Activated naive CD4-positive, alpha-beta T cell treated with anti-CD3 and anti-CD28 coated beads for 36 hours (primary cell): ENCODE results near the gene ADAMTS10. TPM values are rescaled to one million over a fixed set of nuclear protein-coding genes. Genes with fewer than 3 reads are reported as not detected.
"Not testable (repeated sequence)": the region's sequence is repeated elsewhere in the genome, so short reads cannot be mapped to it uniquely, and the experiment has no call there.

Experiments
- CTCF ChIA-PET: fragments of 350-600 bp; sonication (Branson Sonifier 250); formaldehyde crosslinking; loops from one replicate; lab custom pipeline; 2021; ENCODE audit warnings: antibody characterized with exemption; lab: Charles Lee
- DNase-seq: peaks from one replicate; pipeline ENCODE4 v3.0.0-alpha.2; 2020
- H3K27ac Mint-ChIP-seq: one replicate; pipeline ENCODE4 v1.8.0; 2021; ENCODE audit warnings: mild to moderate bottlenecking, mixed read lengths
- H3K27me3 Mint-ChIP-seq: one replicate; pipeline ENCODE4 v1.8.0; 2021; ENCODE audit warnings: low read depth, mixed read lengths
- H3K36me3 Mint-ChIP-seq: one replicate; pipeline ENCODE4 v1.8.0; 2021; ENCODE audit warnings: low read depth, mixed read lengths
- H3K4me1 Mint-ChIP-seq: one replicate; pipeline ENCODE4 v1.8.0; 2021; ENCODE audit warnings: low read depth, mixed read lengths
- H3K4me3 Mint-ChIP-seq: one replicate; pipeline ENCODE4 v1.8.0; 2021; ENCODE audit warnings: mild to moderate bottlenecking, moderate library complexity, mixed read lengths
- H3K9me3 Mint-ChIP-seq: one replicate; pipeline ENCODE4 v1.8.0; 2021; ENCODE audit warnings: mixed read lengths
- intact Hi-C: fragments of 100-400 bp; cut with micrococcal nuclease; formaldehyde crosslinking; loops from one replicate; pipeline ENCODE4 v1.15.1; 2023
- total RNA-seq, 2 experiments: library from RNA; stranded (reverse); gene quantifications; one replicate each; pipeline ENCODE4 v1.2.3, GENCODE V29; 2021

Gene ADAMTS10
- total RNA-seq, 2 experiments from 2014 or later, result 3.3 to 3.5 TPM

DNA sequence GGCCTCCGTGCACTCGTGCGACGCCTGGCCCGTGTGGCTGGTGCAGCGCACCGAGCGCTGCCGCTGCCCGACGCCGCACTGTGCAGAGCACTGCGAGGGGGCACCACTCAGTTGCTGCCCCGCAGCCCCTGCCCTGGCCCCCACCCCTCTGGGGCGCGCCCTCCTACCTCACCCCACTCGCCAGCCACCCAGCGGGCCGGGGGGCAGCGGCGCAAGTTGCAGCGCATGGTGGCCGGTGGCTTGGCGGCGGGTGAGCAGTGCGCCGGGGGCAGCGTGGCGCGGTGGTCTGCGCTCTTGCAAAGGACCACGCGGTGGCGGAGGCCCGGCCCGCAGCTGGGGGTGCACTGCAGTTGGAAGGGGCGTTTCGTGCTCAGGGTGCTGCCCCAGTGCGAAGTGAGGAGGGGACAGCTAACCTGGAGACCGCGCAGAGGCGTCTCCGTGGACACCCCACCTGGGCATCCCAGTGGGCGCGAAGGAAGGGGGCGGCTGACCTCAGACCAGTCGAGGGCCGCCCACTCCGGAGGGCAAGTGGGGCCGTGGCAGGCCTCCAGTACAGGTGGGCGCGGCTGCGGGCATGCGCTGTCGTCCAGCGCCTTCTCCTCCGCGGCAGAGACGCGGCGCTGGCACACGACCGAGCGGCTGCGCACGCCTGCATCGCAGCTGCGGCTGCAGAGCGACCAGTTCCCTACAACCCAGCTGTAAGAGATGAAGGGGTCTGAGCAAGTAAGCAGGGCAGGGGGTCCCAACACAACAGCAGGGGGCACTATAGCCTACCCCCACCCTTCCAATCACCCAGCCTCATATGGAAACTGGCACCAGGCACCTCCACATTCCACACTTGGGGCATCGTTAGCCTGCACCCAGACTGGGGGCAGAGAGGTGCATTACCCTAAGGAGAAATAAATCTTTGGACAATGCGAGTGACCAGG is 25.3 kb downstream of the ADAMTS10 start:
- no peaks in the 10 kb centered on the region for H3K36me3 Mint-ChIP-seq
- intact Hi-C loops, result no loop called here
- DNase-seq, result no peak
- CTCF ChIA-PET, result interaction anchor here (0.6 kb wide), 1 partner anchor 25 kb away, joined by 4 read pairs; no protein-coding TSS in a partner anchor
- H3K27me3 Mint-ChIP-seq, result no peaks in the 10 kb centered on the region
- H3K9me3 Mint-ChIP-seq, result no peaks in the 10 kb centered on the region
- no peak overlapping the region for H3K27ac Mint-ChIP-seq
- no peak overlapping the region for H3K4me3 Mint-ChIP-seq
- H3K4me1 Mint-ChIP-seq, result no peaks in the 10 kb centered on the region

GRCh38 chr19:8580710-8581281 is 29.7 kb downstream of the ADAMTS10 start:
- Mint-ChIP-seq H3K9me3 (no peaks in the 10 kb centered on the region), H3K36me3 (no peaks in the 10 kb centered on the region), H3K4me1 (peaks cover 32% of the 10 kb centered on the region), H3K27ac (no peak overlapping the region), H3K27me3 (no peaks in the 10 kb centered on the region), H3K4me3 (no peak overlapping the region)
- intact Hi-C loops, result loop anchor here (1.0 to 2.0 kb wide), 4 partner anchors 43 to 226 kb away; no protein-coding TSS in a partner anchor
- CTCF ChIA-PET, result interaction anchor here (0.6 to 7.2 kb wide), 31 partner anchors 14 to 475 kb away, joined by 3 to 103 read pairs (median 4); partner anchors contain the start of genes MARCHF2 and ZNF414
- peak; percentile 92 for DNase-seq

- H3K4me3 Mint-ChIP-seq, result no peak overlapping the region
- no peaks in the 10 kb centered on the region for H3K36me3 Mint-ChIP-seq
- peaks cover 43% of the 10 kb centered on the region for H3K4me1 Mint-ChIP-seq
- H3K9me3 Mint-ChIP-seq, result no peaks in the 10 kb centered on the region
- DNase-seq, result peak; percentile 92
- CTCF ChIA-PET, result interaction anchor here (0.6 to 7.2 kb wide), 32 partner anchors 9 to 252 kb away, joined by 3 to 103 read pairs (median 6); partner anchors contain the start of genes MARCHF2 and ZNF414
- H3K27ac Mint-ChIP-seq, result no peak overlapping the region
- no peaks in the 10 kb centered on the region for H3K27me3 Mint-ChIP-seq
- intact Hi-C loops, result loop anchor here (1.0 to 2.0 kb wide), 3 partner anchors 9 to 165 kb away; partner anchors contain the start of gene MARCHF2
These were observed 31.8 kb downstream of the ADAMTS10 start for GRCh38 chr19:8578642-8579265.

GRCh38 chr19:8577741-8578140 is 32.8 kb downstream of the ADAMTS10 start:
- intact Hi-C loops, result loop anchor here (1.0 to 2.0 kb wide), 3 partner anchors 8 to 164 kb away; partner anchors contain the start of gene MARCHF2
- no peaks in the 10 kb centered on the region for H3K27me3 Mint-ChIP-seq
- no peaks in the 10 kb centered on the region for H3K9me3 Mint-ChIP-seq
- no peak for DNase-seq
- peaks cover 48% of the 10 kb centered on the region for H3K4me1 Mint-ChIP-seq
- CTCF ChIA-PET, result interaction anchor here (0.5 to 7.2 kb wide), 20 partner anchors 10 to 224 kb away, joined by 3 to 103 read pairs (median 7); partner anchors contain the start of genes MARCHF2 and ZNF414
- H3K36me3 Mint-ChIP-seq, result no peaks in the 10 kb centered on the region
- no peak overlapping the region for H3K4me3 Mint-ChIP-seq
- no peak overlapping the region for H3K27ac Mint-ChIP-seq

DNA sequence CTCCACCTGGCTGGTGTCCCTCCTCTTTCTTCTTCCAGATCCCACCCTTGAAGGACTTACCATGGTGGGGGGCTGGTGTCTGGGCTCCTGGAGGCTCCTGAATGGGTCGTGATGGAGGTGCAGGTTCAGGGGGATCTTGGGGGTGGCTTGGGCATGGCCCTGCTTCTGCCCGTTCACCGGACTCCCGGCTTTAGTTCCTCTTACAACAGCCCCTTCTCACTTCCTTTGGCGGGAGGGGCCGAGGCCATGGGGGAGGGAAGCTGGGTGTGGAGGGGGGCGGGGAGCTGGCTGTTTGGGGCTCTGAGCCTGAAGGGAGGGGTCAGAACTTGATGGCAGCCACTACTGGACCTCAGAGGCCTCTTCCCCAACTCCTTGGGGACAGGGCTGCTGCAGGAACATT is 33.3 kb downstream of the ADAMTS10 start, which contains the start of gene MYO1F:
Gene MYO1F (minus strand): TSS at position 196 of the 400 bp plus-strand sequence. CDS start 133 bp downstream, at position 63.
- Mint-ChIP-seq H3K9me3 (no peaks in the 10 kb centered on the region), H3K4me1 (peaks cover 53% of the 10 kb centered on the region), H3K27me3 (no peaks in the 10 kb centered on the region), H3K27ac (no peak within 1 kb of the TSS), H3K4me3 (peak within 1 kb of the TSS; percentile 67), H3K36me3 (no peaks in the 10 kb centered on the region)
- CTCF ChIA-PET, result interaction anchor here (0.5 to 7.2 kb wide), 12 partner anchors 10 to 223 kb away, joined by 3 to 103 read pairs (median 19); partner anchors contain the start of genes MARCHF2 and ZNF414
- no peak for DNase-seq
- intact Hi-C loops, result no loop called here

GRCh38 chr19:8576273-8576993 is 34.1 kb downstream of the ADAMTS10 start:
- H3K9me3 Mint-ChIP-seq, result no peaks in the 10 kb centered on the region
- no peak overlapping the region for H3K27ac Mint-ChIP-seq
- H3K36me3 Mint-ChIP-seq, result no peaks in the 10 kb centered on the region
- peak overlapping the region; percentile 67 for H3K4me3 Mint-ChIP-seq
- CTCF ChIA-PET, result interaction anchor here (0.6 to 7.2 kb wide), 9 partner anchors 9 to 309 kb away, joined by 3 to 103 read pairs (median 6); partner anchors contain the start of gene MARCHF2
- H3K4me1 Mint-ChIP-seq, result peaks cover 58% of the 10 kb centered on the region
- intact Hi-C loops, result no loop called here
- no peaks in the 10 kb centered on the region for H3K27me3 Mint-ChIP-seq
- DNase-seq, result peak; percentile 31

DNA sequence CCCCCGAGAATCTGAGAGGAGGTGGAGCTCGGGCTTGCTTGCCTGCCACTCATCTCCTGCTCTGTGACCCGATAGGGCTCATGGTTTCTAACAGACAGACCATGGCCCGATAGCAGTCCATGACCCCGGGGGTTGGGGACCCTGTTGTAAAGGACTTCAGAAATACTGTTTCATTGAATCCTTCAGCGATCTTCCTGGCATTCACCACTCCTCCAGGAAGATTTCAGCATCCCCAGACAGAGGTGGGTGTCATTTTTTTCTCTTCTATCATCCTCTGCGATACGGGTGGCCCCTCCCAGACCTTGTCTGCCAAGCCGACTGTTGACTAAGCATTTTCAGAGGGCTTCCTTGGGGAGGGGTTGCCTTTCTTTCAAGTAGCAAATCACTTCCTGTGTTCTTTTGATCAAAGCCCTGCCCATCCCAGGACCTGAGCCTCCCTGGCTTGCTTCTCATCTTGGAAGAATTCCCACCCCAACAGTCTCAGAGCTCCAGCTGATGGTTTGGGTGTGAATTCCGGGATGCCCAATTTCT is 35.0 kb downstream of the ADAMTS10 start:
- H3K27ac Mint-ChIP-seq, result peak overlapping the region; percentile 46
- H3K4me1 Mint-ChIP-seq, result peaks cover 66% of the 10 kb centered on the region
- H3K27me3 Mint-ChIP-seq, result no peaks in the 10 kb centered on the region
- H3K36me3 Mint-ChIP-seq, result no peaks in the 10 kb centered on the region
- peak; percentile 65 for DNase-seq
- peak overlapping the region; percentile 67 for H3K4me3 Mint-ChIP-seq
- CTCF ChIA-PET, result interaction anchor here (0.9 to 7.2 kb wide), 4 partner anchors 8 to 57 kb away, joined by 5 to 103 read pairs (median 12); no protein-coding TSS in a partner anchor
- intact Hi-C loops, result no loop called here
- H3K9me3 Mint-ChIP-seq, result no peaks in the 10 kb centered on the region

GRCh38 chr19:8574619-8574922 is 35.9 kb downstream of the ADAMTS10 start:
- intact Hi-C loops, H3K27me3 Mint-ChIP-seq, CTCF ChIA-PET, H3K4me3 Mint-ChIP-seq, H3K36me3 Mint-ChIP-seq, H3K27ac Mint-ChIP-seq, H3K9me3 Mint-ChIP-seq, DNase-seq: not testable (repeated sequence)
- H3K4me1 Mint-ChIP-seq, result peaks cover 71% of the 10 kb centered on the region

DNA sequence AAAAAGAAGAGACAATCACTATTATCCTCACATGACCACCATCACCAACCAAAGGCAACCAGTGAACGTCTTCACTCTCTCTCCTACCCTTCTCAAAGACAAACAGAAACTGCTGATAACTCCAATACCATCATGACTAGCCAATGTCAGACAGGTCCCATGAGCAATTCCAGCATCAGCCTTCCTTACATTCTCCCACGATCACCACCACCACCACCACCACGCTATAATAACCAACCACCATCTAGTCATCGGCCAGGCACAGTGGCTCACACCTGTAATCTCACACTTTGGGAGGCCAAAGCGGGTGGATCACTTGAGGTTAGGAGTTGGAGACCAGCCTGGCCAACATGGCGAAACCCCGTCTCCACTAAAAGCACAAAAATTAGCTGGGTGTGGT is 37.2 kb downstream of the ADAMTS10 start:
- no peaks in the 10 kb centered on the region for H3K36me3 Mint-ChIP-seq
- no peak for DNase-seq
- H3K27me3 Mint-ChIP-seq, result no peaks in the 10 kb centered on the region
- intact Hi-C loops, result no loop called here
- H3K4me1 Mint-ChIP-seq, result peaks cover 73% of the 10 kb centered on the region
- no peak overlapping the region for H3K4me3 Mint-ChIP-seq
- H3K27ac Mint-ChIP-seq, result no peak overlapping the region
- H3K9me3 Mint-ChIP-seq, result no peaks in the 10 kb centered on the region
- CTCF ChIA-PET, result no interaction called here

GRCh38 chr19:8571006-8571411 is 39.5 kb downstream of the ADAMTS10 start:
- intact Hi-C loops, result no loop called here

More at GRCh38 chr19:8571006-8571411, 39.5 kb downstream of the ADAMTS10 start:
- CTCF ChIA-PET, result interaction anchor here (1.0 to 11.0 kb wide), 5 partner anchors 8 to 123 kb away, joined by 3 to 103 read pairs (median 4); partner anchors contain the start of gene MYO1F
- H3K27ac Mint-ChIP-seq, result peak overlapping the region; percentile 68
- H3K9me3 Mint-ChIP-seq, result no peaks in the 10 kb centered on the region
- H3K4me1 Mint-ChIP-seq, result peaks cover 58% of the 10 kb centered on the region
- peak overlapping the region; percentile 15 for H3K4me3 Mint-ChIP-seq
- H3K36me3 Mint-ChIP-seq, result no peaks in the 10 kb centered on the region
- peak; percentile 67 for DNase-seq
- no peaks in the 10 kb centered on the region for H3K27me3 Mint-ChIP-seq
